ENCODE measurements around the gene TOB2. TPM values are rescaled to one million over a fixed set of nuclear protein-coding genes. Genes with fewer than 3 reads are reported as not detected.
A peak's percentile ranks its signal among the peaks of the same experiment; 100 is the strongest.

TOB2 gene
- total and polyA plus RNA-seq, 9 of the 15 experiments (the other 6 are each of a cell fraction or from before 2014, with no cell fraction given), result 3.3 to 20.5 (median 7.3) TPM

DNA sequence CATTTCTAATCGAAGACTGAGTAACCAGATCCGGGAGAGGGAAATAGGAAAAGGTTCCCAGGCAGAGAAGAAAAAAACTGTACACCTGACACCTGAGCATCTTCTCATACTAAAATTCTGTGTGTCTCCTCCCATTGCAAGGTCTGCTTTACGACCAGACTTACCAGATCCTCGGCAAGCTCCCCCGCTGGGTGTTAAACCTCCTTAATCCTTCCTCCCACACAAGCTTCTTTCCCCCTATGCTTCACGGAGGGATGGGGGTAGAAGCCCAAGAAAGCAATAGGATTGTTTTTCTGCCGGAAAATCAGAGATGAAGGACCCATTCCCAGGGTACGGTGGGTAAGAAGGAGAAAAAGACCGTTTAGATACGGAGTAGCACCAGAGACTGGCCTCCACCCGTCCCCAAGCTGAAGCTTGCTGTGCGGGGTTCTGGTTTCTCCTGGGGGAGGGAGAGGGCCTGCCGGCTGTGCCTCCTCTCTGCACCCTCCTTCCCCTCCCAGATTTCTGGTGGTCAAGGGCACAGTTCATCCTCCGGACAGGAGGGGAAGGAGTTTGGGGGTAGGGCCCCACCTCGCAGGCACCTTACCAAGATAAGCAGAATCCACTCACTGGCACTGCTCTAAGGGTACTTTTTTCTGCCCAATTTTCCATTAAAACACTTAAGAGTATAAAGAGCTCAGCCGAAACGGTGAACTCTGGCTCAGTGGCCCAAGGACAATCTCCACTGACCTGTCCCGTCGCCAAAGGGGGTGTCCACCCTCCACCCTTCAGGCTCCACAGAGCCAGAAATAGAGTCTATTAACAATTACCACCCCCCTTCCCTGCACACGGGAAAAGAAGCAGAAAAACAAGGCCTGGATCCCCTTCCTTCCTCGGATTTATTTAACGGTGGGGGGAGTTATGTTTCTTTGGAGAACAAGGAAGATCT lies 1.2 kb downstream of the TOB2 start:
- H3K79me2 ChIP-seq (ENCODE audit: control insufficient read depth, insufficient read depth, low read length), result peaks cover 70% of the 10 kb centered on the region
- peaks cover 6 to 26% of the 10 kb centered on the region in 2 experiments; a peak in 4 of 5 replicates for H3K4me1 ChIP-seq (replicated peaks in 1 of 2; ENCODE audit: control insufficient read depth in 2 of 2, insufficient read depth in 2 of 2, low read length in 2 of 2)
- H3K9me1 ChIP-seq (ENCODE audit: control insufficient read depth, insufficient read depth, low read length), result no peaks in the 10 kb centered on the region
- peaks cover 23% of the 10 kb centered on the region for H3K36me3 ChIP-seq (ENCODE audit: control insufficient read depth, insufficient read depth, low read length)
- peak overlapping the region; percentile 94 for H3K4me2 ChIP-seq (ENCODE audit: insufficient read depth, low read length)
- no peak for FAIRE-seq
- H3K4me3 ChIP-seq, result peak overlapping the region; percentile 92
- TF ChIP-seq SIN3A (IDR thresholded peaks at IDR 0.05; ENCODE audit: borderline replicate concordance in 2 of 2, control insufficient read depth in 1 of 2, low read depth in 2 of 2, low read length in 2 of 2) (0 out of 4 replicates have a peak, but pooled peaks of 1 of the 2 experiments have one; percentile 11), PHF8 (IDR thresholded peaks at IDR 0.05; ENCODE audit: borderline replicate concordance, low read length) (0 out of 2 replicates have a peak, but pooled peaks have one; percentile 3), SP1 (CRISPR knock-in tag; IDR thresholded peaks at IDR 0.05) (peak; percentile 39; the same call in 1 of the 2 replicates), ZFX (CRISPR knock-in tag; IDR thresholded peaks at IDR 0.05) (peak; percentile 19; the same call in 1 of the 2 replicates), EGR1 (conservative IDR thresholded peaks at IDR 0.05) (peak; percentile 63), SRSF7 (optimal IDR thresholded peaks at IDR 0.05; ENCODE audit: low read depth, low read length) (no peak), NUFIP1 (IDR thresholded peaks at IDR 0.05; ENCODE audit: partially characterized antibody) (no peak)
- TF ChIP-seq, protein P1, sequence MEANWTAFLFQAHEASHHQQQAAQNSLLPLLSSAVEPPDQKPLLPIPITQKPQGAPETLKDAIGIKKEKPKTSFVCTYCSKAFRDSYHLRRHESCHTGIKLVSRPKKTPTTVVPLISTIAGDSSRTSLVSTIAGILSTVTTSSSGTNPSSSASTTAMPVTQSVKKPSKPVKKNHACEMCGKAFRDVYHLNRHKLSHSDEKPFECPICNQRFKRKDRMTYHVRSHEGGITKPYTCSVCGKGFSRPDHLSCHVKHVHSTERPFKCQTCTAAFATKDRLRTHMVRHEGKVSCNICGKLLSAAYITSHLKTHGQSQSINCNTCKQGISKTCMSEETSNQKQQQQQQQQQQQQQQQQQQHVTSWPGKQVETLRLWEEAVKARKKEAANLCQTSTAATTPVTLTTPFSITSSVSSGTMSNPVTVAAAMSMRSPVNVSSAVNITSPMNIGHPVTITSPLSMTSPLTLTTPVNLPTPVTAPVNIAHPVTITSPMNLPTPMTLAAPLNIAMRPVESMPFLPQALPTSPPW (CRISPR knock-in tag; IDR thresholded peaks at IDR 0.05), result peak; percentile 40
- TF ChIP-seq, protein P2, sequence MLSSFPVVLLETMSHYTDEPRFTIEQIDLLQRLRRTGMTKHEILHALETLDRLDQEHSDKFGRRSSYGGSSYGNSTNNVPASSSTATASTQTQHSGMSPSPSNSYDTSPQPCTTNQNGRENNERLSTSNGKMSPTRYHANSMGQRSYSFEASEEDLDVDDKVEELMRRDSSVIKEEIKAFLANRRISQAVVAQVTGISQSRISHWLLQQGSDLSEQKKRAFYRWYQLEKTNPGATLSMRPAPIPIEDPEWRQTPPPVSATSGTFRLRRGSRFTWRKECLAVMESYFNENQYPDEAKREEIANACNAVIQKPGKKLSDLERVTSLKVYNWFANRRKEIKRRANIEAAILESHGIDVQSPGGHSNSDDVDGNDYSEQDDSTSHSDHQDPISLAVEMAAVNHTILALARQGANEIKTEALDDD (IDR thresholded peaks at IDR 0.05), result 0 out of 2 replicates have a peak, but pooled peaks have one; percentile 20
- TF ChIP-seq, protein P3, sequence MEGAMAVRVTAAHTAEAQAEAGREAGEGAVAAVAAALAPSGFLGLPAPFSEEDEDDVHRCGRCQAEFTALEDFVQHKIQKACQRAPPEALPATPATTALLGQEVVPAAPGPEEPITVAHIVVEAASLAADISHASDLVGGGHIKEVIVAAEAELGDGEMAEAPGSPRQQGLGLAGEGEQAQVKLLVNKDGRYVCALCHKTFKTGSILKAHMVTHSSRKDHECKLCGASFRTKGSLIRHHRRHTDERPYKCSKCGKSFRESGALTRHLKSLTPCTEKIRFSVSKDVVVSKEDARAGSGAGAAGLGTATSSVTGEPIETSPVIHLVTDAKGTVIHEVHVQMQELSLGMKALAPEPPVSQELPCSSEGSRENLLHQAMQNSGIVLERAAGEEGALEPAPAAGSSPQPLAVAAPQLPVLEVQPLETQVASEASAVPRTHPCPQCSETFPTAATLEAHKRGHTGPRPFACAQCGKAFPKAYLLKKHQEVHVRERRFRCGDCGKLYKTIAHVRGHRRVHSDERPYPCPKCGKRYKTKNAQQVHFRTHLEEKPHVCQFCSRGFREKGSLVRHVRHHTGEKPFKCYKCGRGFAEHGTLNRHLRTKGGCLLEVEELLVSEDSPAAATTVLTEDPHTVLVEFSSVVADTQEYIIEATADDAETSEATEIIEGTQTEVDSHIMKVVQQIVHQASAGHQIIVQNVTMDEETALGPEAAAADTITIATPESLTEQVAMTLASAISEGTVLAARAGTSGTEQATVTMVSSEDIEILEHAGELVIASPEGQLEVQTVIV (CRISPR knock-in tag; IDR thresholded peaks at IDR 0.05; ENCODE audit: borderline replicate concordance), result 0 out of 2 replicates have a peak, but pooled peaks have one; percentile 24
- WGBS (ENCODE audit: insufficient coverage, low coverage, missing lambda C conversion rate), result 0% methylated on average over 18 of the region's 22 CpGs
- CTCF ChIA-PET (ENCODE audit: low intra/inter-chr PET ratio), result no interaction called here
- H3K9ac ChIP-seq (ENCODE audit: insufficient read depth in 1 of 2, low read depth in 2 of 2, low read length in 2 of 2), result peak overlapping the region; percentile 89 to 96
- peak overlapping the region; percentile 94 for H3K27ac ChIP-seq (ENCODE audit: extremely low read depth, low read depth, low read length)
- DNase-seq (ENCODE audit: extremely low read depth in 1 of 4, low spot score in 3 of 4), result peak in 2 of 4 experiments; percentile 12 to 61
- BruUV-seq (replicated peaks), result no TSS peak
- no peaks in the 10 kb centered on the region for H3K9me3 ChIP-seq (replicated peaks; ENCODE audit: control insufficient read depth, insufficient read depth, low read depth, low read length)
- H4K20me1 ChIP-seq (replicated peaks; ENCODE audit: control insufficient read depth, insufficient read depth, low read length), result peaks cover 6% of the 10 kb centered on the region
- no peak overlapping the region for H2AFZ ChIP-seq (ENCODE audit: low read depth, low read length)
- POLR2A ChIA-PET, result interaction anchor here (0.6 to 3.0 kb wide), 14 partner anchors 10 to 504 kb away, joined by 3 to 36 read pairs (median 4); partner anchors contain the start of genes ACO2 and PHF5A
- no peak for ATAC-seq
- H3K27me3 ChIP-seq (ENCODE audit: control insufficient read depth in 2 of 2, insufficient read depth in 2 of 2, low read length in 2 of 2), result no peaks in the 10 kb centered on the region
- intact Hi-C loops (cut with micrococcal nuclease) (no loop called here), in situ Hi-C loops (cut with MboI) (no loop called here)

Measured in K562 (cell line).